A549 (cell line): ENCODE results near the gene PLA2G2D.

ENCODE experiments used
- JUN ChIP-seq, 2 experiments: fragments of >200 bp; sonication (Bioruptor Twin); formaldehyde crosslinking; IDR thresholded peaks; 2 replicates in 1 of 2; 3 replicates in 1 of 2; pipeline ENCODE4 v1.6.1; 2016 to 2017
- RCOR1 ChIP-seq: fragments of 150-350 bp; IDR thresholded peaks from 2 replicates; pipeline ENCODE4 v1.6.1; 2014; ENCODE audit warnings: antibody characterized with exemption, low read length, low read depth
- TF ChIP-seq, protein P1 (sequence below): fragments of >200 bp; sonication (Bioruptor Twin); formaldehyde crosslinking; IDR thresholded peaks from 3 replicates; pipeline ENCODE4 v1.5.1; 2016
- TF ChIP-seq, protein P2 (sequence below): fragments of 450-650 bp; IDR thresholded peaks from 2 replicates; pipeline ENCODE4 v1.6.1; 2014; ENCODE audit warnings: antibody characterized with exemption

DNA sequence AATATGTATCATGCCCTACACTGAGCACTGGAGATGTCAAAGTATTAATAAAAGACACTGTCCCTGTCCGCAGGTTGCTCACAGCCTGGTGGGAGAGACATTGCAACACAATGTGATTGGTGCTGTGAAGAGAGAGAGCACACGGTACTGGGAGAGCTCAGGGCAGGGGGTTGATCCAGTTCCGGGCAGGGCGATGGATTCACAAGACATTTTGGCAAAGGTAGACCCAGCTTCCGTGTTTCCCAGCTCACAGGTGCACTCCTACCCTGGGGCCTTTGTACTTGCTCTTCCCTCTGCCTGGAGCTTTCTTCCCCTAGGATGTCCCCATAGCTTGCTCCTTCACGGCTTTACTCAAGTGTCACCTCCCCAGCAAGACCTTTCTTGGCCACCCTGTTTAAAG is 47.9 kb downstream of the PLA2G2D start:
- TF ChIP-seq, protein P1, sequence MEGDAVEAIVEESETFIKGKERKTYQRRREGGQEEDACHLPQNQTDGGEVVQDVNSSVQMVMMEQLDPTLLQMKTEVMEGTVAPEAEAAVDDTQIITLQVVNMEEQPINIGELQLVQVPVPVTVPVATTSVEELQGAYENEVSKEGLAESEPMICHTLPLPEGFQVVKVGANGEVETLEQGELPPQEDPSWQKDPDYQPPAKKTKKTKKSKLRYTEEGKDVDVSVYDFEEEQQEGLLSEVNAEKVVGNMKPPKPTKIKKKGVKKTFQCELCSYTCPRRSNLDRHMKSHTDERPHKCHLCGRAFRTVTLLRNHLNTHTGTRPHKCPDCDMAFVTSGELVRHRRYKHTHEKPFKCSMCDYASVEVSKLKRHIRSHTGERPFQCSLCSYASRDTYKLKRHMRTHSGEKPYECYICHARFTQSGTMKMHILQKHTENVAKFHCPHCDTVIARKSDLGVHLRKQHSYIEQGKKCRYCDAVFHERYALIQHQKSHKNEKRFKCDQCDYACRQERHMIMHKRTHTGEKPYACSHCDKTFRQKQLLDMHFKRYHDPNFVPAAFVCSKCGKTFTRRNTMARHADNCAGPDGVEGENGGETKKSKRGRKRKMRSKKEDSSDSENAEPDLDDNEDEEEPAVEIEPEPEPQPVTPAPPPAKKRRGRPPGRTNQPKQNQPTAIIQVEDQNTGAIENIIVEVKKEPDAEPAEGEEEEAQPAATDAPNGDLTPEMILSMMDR: no peak
- no peak for TF ChIP-seq JUN (IDR thresholded peaks at IDR 0.05)
- TF ChIP-seq, protein P2, sequence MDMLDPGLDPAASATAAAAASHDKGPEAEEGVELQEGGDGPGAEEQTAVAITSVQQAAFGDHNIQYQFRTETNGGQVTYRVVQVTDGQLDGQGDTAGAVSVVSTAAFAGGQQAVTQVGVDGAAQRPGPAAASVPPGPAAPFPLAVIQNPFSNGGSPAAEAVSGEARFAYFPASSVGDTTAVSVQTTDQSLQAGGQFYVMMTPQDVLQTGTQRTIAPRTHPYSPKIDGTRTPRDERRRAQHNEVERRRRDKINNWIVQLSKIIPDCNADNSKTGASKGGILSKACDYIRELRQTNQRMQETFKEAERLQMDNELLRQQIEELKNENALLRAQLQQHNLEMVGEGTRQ: no peak
- TF ChIP-seq RCOR1: no peak
